Thoracic aorta (tissue), 2 donors: ENCODE data around the gene NEU4. TPM values are rescaled to one million over a fixed set of nuclear protein-coding genes. Genes with fewer than 3 reads are reported as not detected.

Experiments used
- ATAC-seq: fragments of 150-250 bp; one replicate; pipeline ENCODE4 v1.8.0; 2017; ENCODE audit warnings: low read depth; ENCODE audit not compliant: insufficient number of reproducible peaks, low FRiP score
- DNase-seq: peaks from one replicate; pipeline ENCODE4 v3.0.0-alpha.2; 2020; ENCODE audit warnings: low spot score
- H3K27ac ChIP-seq, 2 donors: fragments of 200-600 bp; sonication (generic); 1 replicate in 1 of 2; 2 replicates in 1 of 2; pipeline ENCODE4 v1.5.1; 2016; ENCODE audit warnings: mild to moderate bottlenecking in 2 of 2, moderate library complexity in 2 of 2
- H3K27me3 ChIP-seq: fragments of 200-600 bp; sonication (generic); replicated peaks from 2 replicates; pipeline ENCODE4 v1.6.0; 2016; ENCODE audit warnings: mild to moderate bottlenecking; ENCODE audit not compliant: insufficient read depth
- H3K36me3 ChIP-seq: fragments of 200-600 bp; sonication (generic); one replicate; pipeline ENCODE4 v1.5.1; 2016
- H3K4me1 ChIP-seq, 2 donors: fragments of 200-600 bp; sonication (generic); 1 replicate in 1 of 2; 2 replicates in 1 of 2; pipeline versions ENCODE4 v1.5.1 to v1.6.0; 2016; ENCODE audit warnings: low read depth in 2 of 2, mild to moderate bottlenecking in 1 of 2; ENCODE audit not compliant: control insufficient read depth in 1 of 2
- H3K4me3 ChIP-seq: fragments of 200-600 bp; sonication (generic); 2 replicates; pipeline ENCODE4 v1.5.1; 2016; ENCODE audit warnings: mild to moderate bottlenecking
- H3K9me3 ChIP-seq: fragments of 200-600 bp; sonication (generic); 2 replicates; pipeline ENCODE4 v1.5.1; 2016
- CTCF ChIP-seq: fragments of 200-600 bp; sonication (generic); IDR thresholded peaks from one replicate; pipeline ENCODE4 v1.5.1; 2019; ENCODE audit warnings: antibody characterized with exemption
- total RNA-seq, 2 donors: library from RNA; depleted of rRNA; stranded (reverse); fragments of >200 nt; gene quantifications; one replicate each; pipeline versions ENCODE4 v1.1.0 to v1.2.3, GENCODE V29; 2016

The NEU4 gene
- total RNA-seq, 2 donors from 2014 or later: 5.4 to 22.0 TPM

GRCh38 chr2:241848761-241849615 is 40.0 kb downstream of the NEU4 start:
- DNase-seq (no peak), ATAC-seq (no peak)
- Histone ChIP-seq H3K36me3 (no peaks in the 10 kb centered on the region), H3K4me1 (peaks cover 4 to 9% of the 10 kb centered on the region in 2 donors), H3K27ac (no peak overlapping the region), H3K27me3 (no peaks in the 10 kb centered on the region), H3K9me3 (no peaks in the 10 kb centered on the region), H3K4me3 (no peak overlapping the region)
- no peak for TF ChIP-seq CTCF

- Histone ChIP-seq H3K4me1 (peaks cover 0 to 3% of the 10 kb centered on the region in 2 donors), H3K4me3 (no peak overlapping the region), H3K9me3 (no peaks in the 10 kb centered on the region), H3K27me3 (no peaks in the 10 kb centered on the region), H3K36me3 (no peaks in the 10 kb centered on the region), H3K27ac (no peak overlapping the region)
- no peak for TF ChIP-seq CTCF
- DNase-seq (no peak), ATAC-seq (no peak)
These were observed 40.9 kb downstream of the NEU4 start for GRCh38 chr2:241849616-241850543.

- ATAC-seq (no peak), DNase-seq (no peak)
- Histone ChIP-seq H3K36me3 (no peaks in the 10 kb centered on the region), H3K4me1 (no peaks in the 10 kb centered on the region), H3K4me3 (no peak overlapping the region), H3K27ac (no peak overlapping the region), H3K9me3 (no peaks in the 10 kb centered on the region), H3K27me3 (no peaks in the 10 kb centered on the region)
- no peak for TF ChIP-seq CTCF
These were observed 41.7 kb downstream of the NEU4 start for GRCh38 chr2:241850544-241851324.

- H3K9me3 ChIP-seq: no peaks in the 10 kb centered on the region
- DNase-seq (no peak), ATAC-seq (no peak)
- H3K4me3 ChIP-seq: no peak overlapping the region
- H3K4me1 ChIP-seq: no peaks in the 10 kb centered on the region
- no peak for TF ChIP-seq CTCF
- H3K27me3 ChIP-seq: no peaks in the 10 kb centered on the region
- no peak overlapping the region for H3K27ac ChIP-seq
- no peaks in the 10 kb centered on the region for H3K36me3 ChIP-seq
These were observed 42.5 kb downstream of the NEU4 start for GRCh38 chr2:241851325-241852115.
